ENCODE results near the gene RABL6. TPM values are rescaled to one million over a fixed set of nuclear protein-coding genes. Genes with fewer than 3 reads are reported as not detected.

The RABL6 gene
- total RNA-seq, 2 donors from 2014 or later = 51.5 to 108 TPM

DNA sequence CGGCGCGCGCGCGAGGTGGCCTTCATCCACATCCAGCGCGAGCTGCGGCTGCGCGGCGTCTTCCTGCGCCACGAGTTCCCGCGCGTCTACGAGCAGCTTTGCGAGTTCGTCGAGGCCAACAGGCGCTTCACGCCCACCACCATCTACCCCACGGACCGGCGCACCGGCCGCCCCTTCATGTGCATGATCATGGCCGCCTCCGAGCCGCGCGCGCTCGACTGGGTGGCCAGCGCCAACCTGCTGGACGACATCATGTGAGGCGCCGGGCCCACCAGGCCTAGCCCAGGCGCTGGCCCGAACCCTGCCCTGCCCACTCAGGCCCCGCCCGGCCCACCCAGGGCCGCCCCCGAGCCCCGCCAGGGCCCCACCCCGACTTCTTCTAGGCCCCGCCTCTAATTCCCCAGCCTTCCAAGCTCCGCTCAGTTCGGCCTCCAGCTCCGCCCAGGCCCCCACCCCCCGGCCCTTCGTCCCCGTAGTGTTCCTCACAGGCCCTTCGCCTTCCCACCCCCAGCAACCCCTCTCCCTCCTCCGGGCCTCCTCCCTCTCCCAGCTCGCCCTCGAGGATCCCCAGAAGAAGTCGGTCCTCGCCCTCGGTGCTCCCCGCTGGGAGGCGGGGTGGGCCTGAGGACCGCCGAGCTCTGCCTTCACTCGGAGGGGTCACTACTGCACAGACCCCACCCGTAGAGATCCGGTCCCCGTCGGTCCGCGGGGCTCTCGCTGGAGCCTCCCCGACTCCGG is 39.5 kb downstream of the RABL6 start:
- H3K27ac Mint-ChIP-seq = peak overlapping the region; percentile 78
- H3K36me3 Mint-ChIP-seq (ENCODE audit: low read depth) = peaks cover 36% of the 10 kb centered on the region
- H3K27me3 Mint-ChIP-seq = peaks cover 7% of the 10 kb centered on the region
- no peak for ATAC-seq (replicated peaks)
- peak overlapping the region; percentile 91 for H3K4me3 Mint-ChIP-seq
- no peaks in the 10 kb centered on the region for H3K4me1 Mint-ChIP-seq
- H3K9me3 Mint-ChIP-seq = no peaks in the 10 kb centered on the region

DNA sequence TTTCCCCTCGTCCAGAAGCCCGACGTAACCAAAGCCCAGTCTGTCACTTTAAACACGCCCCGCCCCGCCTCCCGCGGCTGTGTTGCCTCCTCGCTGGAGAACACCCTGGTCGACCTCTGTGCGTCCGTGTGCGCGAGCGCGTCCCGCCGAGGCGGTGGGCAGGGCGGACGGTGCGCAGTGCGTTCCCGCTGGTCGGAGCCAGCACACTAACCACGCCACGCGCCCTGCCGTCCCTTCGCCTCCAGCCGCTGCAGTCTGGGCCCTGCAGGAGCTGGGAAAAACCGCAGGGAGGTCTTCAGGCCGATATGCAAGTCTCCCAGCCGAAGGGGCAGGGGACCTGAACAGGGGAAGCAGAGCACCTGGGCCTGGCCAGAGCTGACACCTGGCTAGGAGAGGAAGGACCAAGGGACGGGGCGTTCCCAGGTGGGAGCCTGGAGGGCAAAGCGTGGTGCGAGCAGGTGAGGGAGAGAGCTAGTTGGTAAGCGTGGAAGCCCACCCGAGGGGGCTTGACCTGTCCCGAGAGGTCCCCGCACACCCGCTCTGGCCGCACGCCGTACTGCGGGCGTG is 40.2 kb downstream of the RABL6 start:
- Mint-ChIP-seq H3K36me3 (ENCODE audit: low read depth) (peaks cover 36% of the 10 kb centered on the region), H3K9me3 (no peaks in the 10 kb centered on the region), H3K27ac (peak overlapping the region; percentile 78), H3K4me3 (peak overlapping the region; percentile 91), H3K4me1 (no peaks in the 10 kb centered on the region), H3K27me3 (peaks cover 7% of the 10 kb centered on the region)
- peak; percentile 56 for ATAC-seq (replicated peaks)

DNA sequence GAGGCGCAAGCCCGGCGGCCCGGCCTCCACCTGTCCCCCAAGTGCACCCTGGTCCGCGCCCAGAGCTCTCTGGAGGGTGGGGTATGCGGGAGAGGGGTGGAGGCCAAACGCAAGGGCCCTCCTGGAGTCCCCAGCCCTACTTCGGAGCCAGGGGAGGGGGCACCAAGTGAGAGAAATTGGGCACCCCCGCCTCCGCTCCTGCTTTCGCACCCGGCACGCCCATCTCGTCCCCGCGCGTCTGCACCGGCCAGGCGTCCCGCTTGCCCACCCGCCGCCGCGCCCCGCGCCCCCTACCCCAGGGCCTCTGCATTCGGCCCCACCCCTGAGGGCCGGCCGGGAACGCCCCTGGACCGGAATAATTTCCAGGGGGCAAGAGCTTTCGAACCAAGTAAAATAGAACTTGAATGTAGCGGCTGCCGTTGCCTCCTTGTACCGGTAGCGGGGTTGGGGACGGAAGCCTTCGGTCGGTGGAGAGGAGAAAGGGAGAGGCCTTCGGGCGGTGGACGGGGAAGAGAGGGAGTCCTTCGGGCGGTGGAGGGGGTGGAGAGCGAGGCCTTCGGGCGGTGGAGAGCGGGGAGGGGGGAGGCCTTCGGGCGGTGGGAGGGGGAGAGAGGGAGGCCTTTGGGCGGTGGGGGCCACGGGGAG is 40.8 kb downstream of the RABL6 start:
- Mint-ChIP-seq H3K4me3 (peak overlapping the region; percentile 91), H3K27me3 (peaks cover 7% of the 10 kb centered on the region), H3K36me3 (ENCODE audit: low read depth) (peaks cover 36% of the 10 kb centered on the region), H3K27ac (peak overlapping the region; percentile 79), H3K4me1 (no peaks in the 10 kb centered on the region), H3K9me3 (no peaks in the 10 kb centered on the region)
- ATAC-seq (replicated peaks) = peak; percentile 3

DNA sequence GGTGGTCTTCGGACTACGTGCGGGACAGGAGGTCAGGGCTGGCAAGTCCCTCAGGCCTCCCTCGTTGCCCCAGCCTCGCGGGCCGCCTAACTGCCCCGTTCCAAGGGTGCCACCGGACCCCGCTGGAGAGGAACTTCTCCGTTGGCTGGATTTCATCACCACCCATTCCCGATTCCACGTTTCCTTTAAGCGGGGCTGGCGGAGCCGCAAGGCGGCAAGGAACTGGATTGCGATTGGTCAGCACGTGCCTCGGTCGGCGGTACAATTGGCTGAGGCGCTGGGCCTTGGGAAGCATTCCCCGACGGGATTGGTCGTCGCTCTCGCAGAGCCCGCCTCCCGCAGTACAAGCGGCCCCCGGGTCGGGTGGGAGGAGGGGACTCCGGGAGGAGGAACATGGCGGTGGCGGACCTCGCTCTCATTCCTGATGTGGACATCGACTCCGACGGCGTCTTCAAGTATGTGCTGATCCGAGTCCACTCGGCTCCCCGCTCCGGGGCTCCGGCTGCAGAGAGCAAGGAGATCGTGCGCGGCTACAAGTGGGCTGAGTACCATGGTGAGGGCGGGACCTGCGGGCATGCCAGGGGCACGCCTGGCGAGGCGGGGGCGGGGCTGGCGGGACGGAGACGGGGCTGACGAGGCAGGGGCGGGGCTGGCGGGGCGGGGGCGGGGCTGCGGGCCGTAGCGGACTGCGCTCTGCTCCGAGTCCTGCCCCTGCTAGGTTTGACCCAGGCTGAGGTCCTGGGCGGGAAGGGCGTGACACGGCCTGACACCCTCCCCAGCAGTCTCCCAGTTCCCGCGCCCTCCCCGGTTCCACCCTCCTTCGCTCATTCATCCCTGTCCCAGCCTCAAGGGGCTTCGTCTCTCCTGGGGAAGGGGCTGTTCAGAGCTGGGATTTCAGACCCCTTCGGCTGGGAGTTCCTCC is 41.6 kb downstream of the RABL6 start, which contains the start of gene PHPT1:
Gene PHPT1, plus strand, starts transcription at position 372 of the 922 bp plus-strand sequence. Its CDS starts 22 bp downstream, at position 394.
- H3K27me3 Mint-ChIP-seq = peaks cover 7% of the 10 kb centered on the region
- H3K4me3 Mint-ChIP-seq = peak within 1 kb of the TSS; percentile 91
- no peaks in the 10 kb centered on the region for H3K9me3 Mint-ChIP-seq
- ATAC-seq (replicated peaks) = peak; percentile 93
- peaks cover 36% of the 10 kb centered on the region for H3K36me3 Mint-ChIP-seq (ENCODE audit: low read depth)
- peak within 1 kb of the TSS; percentile 79 for H3K27ac Mint-ChIP-seq
- H3K4me1 Mint-ChIP-seq = no peaks in the 10 kb centered on the region

DNA sequence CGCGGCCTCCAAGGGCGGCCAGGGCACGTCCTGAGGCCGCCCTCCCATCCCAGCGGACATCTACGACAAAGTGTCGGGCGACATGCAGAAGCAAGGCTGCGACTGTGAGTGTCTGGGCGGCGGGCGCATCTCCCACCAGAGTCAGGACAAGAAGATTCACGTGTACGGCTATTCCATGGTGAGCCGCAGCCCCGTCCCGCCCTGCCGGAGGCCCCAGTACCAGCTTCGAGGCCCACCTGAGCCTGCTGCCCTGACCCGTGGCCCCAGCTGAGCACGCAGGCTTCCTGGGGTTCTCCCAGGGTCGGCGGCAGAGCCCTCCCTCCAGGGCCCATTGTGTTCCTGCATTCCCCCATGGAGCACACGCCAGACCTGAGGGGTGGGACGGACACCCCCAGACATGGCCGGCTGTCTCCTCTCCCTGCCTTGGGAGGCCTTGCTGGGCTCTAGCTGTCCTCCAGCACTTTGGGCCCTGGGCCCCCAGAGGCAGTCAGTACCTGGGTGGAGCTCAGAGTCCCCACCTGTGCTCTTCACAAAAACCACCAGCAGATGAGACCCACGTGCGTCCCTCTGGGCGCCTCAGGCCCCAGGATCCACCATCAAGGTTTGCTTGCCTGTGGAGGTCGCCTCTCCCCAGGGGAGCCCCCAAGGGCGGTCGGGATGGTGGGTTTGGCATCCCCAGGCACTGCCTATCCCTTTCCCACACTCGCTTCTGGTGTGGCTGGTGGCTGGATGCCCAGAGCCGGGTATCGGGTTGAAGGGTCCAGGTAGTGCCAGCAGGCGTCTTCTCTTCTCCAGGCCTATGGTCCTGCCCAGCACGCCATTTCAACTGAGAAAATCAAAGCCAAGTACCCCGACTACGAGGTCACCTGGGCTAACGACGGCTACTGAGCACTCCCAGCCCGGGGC is 42.5 kb downstream of the RABL6 start:
- H3K27ac Mint-ChIP-seq = peak overlapping the region; percentile 79
- peak overlapping the region; percentile 91 for H3K4me3 Mint-ChIP-seq
- H3K9me3 Mint-ChIP-seq = no peaks in the 10 kb centered on the region
- peaks cover 7% of the 10 kb centered on the region for H3K27me3 Mint-ChIP-seq
- ATAC-seq (replicated peaks) = no peak
- H3K36me3 Mint-ChIP-seq (ENCODE audit: low read depth) = peaks cover 36% of the 10 kb centered on the region
- H3K4me1 Mint-ChIP-seq = no peaks in the 10 kb centered on the region

DNA sequence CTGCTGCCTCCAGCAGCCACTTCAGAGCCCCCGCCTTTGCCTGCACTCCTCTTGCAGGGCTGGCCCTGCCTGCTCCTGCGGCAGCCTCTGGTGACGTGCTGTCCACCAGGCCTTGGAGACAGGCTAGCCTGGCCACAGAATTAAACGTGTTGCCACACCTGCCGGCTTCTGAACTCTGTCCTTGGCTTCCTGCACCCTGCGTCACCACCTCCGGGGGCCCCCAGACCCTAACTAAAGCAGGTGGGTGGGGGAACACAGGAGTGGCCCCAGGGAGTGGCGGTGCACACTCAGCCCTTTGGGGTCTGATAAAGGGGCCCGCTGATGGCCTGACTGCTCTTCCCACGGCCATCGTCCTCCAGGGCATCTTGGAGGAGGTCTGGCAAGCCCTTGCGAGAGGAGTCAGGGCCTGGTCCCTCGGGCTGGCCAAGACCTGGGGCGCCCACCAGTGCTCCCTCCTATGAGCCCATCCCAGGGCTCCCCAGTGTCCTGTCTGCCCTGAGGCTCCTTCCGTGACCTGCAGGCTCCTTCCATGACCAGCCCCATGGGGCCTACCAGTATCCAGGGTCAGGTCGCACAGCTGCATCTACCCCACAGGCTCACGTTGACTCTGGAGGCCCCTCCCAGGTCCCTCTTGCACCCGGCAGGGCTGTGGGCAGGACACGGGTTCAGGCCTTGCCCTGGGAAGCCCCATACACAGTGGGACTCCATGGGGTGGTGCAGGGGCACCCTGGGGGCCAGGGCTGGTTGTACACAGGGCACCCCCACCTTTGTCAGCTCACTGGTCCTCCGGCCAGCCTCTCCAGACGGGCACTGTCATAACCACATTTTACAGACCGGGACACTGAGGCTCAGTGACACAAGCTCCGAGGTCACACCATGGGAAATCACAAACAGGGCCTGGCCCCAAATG is 43.4 kb downstream of the RABL6 start:
- ATAC-seq (replicated peaks) = no peak
- no peaks in the 10 kb centered on the region for H3K9me3 Mint-ChIP-seq
- H3K27ac Mint-ChIP-seq = no peak overlapping the region
- peaks cover 7% of the 10 kb centered on the region for H3K27me3 Mint-ChIP-seq
- peaks cover 36% of the 10 kb centered on the region for H3K36me3 Mint-ChIP-seq (ENCODE audit: low read depth)
- no peaks in the 10 kb centered on the region for H3K4me1 Mint-ChIP-seq
- H3K4me3 Mint-ChIP-seq = peak overlapping the region; percentile 91

DNA sequence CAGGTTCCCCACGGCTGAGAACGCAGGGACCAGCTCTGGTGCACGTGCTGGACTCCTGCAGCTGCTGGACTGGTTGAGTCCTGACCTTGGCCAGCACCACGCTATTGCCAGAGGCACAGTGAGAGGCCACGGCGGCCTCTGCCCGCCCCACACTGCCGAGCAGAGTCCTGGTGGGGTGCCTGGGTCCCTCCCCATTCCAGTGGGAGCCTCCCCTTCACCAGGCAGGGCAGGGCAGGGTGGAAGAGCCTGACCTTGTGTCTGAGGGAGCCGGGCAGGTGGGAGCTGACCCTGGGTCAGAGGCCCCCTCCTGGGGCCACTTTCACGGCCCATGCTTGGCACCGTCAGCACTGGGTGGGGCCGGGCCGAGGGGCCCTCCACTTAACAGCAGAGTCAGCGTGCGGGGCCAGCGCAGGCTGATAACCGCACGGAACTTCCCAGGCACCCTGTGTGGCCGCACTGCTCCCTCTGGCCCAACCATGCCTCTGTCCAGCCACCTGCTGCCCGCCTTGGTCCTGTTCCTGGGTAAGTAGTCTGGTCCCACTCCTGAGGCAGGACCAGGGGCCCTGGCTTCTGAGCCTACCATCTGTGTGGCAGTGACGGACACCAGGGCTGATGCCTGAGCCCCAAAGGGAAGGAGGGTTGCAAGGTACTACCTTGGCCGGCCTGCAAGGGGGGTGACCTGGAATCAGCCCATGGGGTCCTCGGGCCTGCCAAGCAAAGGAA is 44.4 kb downstream of the RABL6 start, which contains the start of gene MAMDC4:
Gene MAMDC4, plus strand, starts transcription at position 406 of the 723 bp plus-strand sequence. Its CDS starts 71 bp downstream, at position 477.
- ATAC-seq (replicated peaks) = no peak
- peak within 1 kb of the TSS; percentile 91 for H3K4me3 Mint-ChIP-seq
- H3K27ac Mint-ChIP-seq = no peak within 1 kb of the TSS
- H3K9me3 Mint-ChIP-seq = no peaks in the 10 kb centered on the region
- H3K36me3 Mint-ChIP-seq (ENCODE audit: low read depth) = peaks cover 36% of the 10 kb centered on the region
- H3K27me3 Mint-ChIP-seq = peaks cover 5% of the 10 kb centered on the region
- H3K4me1 Mint-ChIP-seq = no peaks in the 10 kb centered on the region

DNA sequence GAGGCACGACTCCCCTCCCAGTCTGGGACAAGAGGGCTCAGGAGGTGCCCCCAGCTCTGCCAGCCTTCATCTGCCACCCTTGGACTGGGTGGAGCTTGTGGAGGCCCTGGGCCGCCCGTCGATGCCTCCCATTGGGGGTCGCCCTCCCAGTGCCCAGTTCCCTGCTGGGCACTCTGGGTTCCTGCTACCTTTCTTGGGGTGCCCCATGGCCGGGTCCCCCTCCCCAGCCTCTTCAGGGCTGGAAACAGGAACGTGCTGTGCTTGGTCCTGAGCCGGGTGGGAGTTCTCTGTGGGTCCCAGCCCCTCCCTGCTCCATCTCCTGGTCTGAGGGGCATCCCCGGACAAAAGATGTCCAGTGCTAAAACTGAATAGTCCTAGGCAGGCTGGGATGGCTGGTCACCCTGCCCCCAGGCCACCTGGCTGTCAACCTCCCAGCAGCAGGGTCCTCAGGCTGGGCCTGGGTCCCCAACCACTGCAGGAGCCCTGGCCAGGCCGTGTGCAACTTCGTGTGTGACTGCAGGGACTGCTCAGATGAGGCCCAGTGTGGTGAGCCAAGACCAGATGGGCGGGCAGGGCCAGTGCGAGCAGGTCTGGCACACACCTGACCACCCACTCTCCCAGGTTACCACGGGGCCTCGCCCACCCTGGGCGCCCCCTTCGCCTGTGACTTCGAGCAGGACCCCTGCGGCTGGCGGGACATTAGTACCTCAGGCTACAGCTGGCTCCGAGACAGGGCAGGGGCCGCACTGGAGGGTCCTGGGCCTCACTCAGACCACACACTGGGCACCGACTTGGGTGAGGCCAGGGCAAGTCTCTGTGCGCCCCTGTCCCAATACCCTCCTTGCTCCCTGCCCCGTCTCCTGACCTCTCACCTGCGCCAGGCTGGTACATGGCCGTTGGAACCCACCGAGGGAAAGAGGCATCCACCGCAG is 45.2 kb downstream of the RABL6 start:
- H3K4me1 Mint-ChIP-seq = no peaks in the 10 kb centered on the region
- no peaks in the 10 kb centered on the region for H3K9me3 Mint-ChIP-seq
- no peak overlapping the region for H3K4me3 Mint-ChIP-seq
- peaks cover 30% of the 10 kb centered on the region for H3K36me3 Mint-ChIP-seq (ENCODE audit: low read depth)
- H3K27me3 Mint-ChIP-seq = no peaks in the 10 kb centered on the region
- H3K27ac Mint-ChIP-seq = no peak overlapping the region
- ATAC-seq (replicated peaks) = no peak

DNA sequence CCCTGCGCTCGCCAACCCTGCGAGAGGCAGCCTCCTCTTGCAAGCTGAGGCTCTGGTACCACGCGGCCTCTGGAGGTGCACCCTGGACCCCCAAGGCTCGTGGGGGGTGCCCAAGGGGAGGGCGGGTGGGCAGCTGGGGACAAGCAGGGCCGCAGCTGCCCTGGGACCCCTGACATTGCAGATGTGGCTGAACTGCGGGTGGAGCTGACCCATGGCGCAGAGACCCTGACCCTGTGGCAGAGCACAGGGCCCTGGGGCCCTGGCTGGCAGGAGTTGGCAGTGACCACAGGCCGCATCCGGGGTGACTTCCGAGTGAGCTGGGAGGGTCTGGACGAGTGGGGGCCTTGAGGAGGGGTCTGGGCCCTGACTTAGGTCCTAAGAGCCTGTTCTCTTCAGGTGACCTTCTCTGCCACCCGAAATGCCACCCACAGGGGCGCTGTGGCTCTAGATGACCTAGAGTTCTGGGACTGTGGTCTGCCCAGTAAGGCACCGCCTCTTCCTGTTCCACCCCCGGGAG is 45.9 kb downstream of the RABL6 start:
- Mint-ChIP-seq H3K27ac (no peak overlapping the region), H3K36me3 (ENCODE audit: low read depth) (peaks cover 27% of the 10 kb centered on the region), H3K4me1 (no peaks in the 10 kb centered on the region), H3K27me3 (no peaks in the 10 kb centered on the region), H3K9me3 (no peaks in the 10 kb centered on the region), H3K4me3 (no peak overlapping the region)
- no peak for ATAC-seq (replicated peaks)

DNA sequence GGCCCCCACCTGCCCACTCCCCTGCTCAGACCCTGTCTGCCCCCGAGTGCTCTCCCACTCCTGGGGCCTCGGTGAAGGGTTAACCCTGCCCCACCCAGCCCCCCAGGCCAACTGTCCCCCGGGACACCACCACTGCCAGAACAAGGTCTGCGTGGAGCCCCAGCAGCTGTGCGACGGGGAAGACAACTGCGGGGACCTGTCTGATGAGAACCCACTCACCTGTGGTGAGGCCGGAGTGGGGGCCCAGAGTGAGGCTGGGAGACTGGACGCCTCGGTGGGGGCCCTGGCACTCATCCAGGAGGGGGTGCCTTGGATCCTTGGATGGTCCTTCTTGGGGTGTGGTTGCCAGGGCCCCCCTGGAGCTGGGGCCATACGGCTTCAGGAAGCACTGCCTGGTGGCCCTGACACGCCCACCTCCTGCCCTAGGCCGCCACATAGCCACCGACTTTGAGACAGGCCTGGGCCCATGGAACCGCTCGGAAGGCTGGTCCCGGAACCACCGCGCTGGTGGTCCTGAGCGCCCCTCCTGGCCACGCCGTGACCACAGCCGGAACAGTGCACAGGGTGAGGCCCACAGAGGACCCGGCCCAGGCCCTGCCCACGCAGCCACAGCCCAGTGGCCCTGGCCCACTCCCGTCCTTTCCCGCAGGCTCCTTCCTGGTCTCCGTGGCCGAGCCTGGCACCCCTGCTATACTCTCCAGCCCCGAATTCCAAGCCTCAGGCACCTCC is 46.5 kb downstream of the RABL6 start:
- H3K4me1 Mint-ChIP-seq = no peaks in the 10 kb centered on the region
- peaks cover 22% of the 10 kb centered on the region for H3K36me3 Mint-ChIP-seq (ENCODE audit: low read depth)
- no peaks in the 10 kb centered on the region for H3K9me3 Mint-ChIP-seq
- ATAC-seq (replicated peaks) = no peak
- H3K27ac Mint-ChIP-seq = no peak overlapping the region
- no peak overlapping the region for H3K4me3 Mint-ChIP-seq
- H3K27me3 Mint-ChIP-seq = no peaks in the 10 kb centered on the region

Measured in activated T-helper 17 cell treated with anti-CD3 and anti-CD28 coated beads, Interleukin-2, amount 50 U/mL, for 72 hours (primary cell).